H9 (cell line): ENCODE results near the gene KRTAP5-4. TPM values are rescaled to one million over a fixed set of nuclear protein-coding genes. Genes with fewer than 3 reads are reported as not detected.

Experiments used
- DNase-seq: peaks from one replicate; pipeline ENCODE4 v3.0.0-alpha.2; 2017
- H2AFZ ChIP-seq: one replicate; pipeline ENCODE4 v1.6.1; 2013; ENCODE audit warnings: mild to moderate bottlenecking, low read length, control low read depth, moderate library complexity
- H2AK5ac ChIP-seq: 2 replicates; pipeline ENCODE4 v1.6.1; 2013; ENCODE audit warnings: low read length, control low read depth, mixed read lengths; ENCODE audit not compliant: insufficient read length
- H2BK120ac ChIP-seq: one replicate; pipeline ENCODE4 v1.6.1; 2013; ENCODE audit warnings: low read depth, mild to moderate bottlenecking, low read length, control low read depth, inconsistent platforms; ENCODE audit not compliant: poor library complexity, severe bottlenecking
- H2BK12ac ChIP-seq: 2 replicates; pipeline ENCODE4 v1.6.1; 2013; ENCODE audit warnings: low read length, control low read depth, mixed read lengths, low read depth; ENCODE audit not compliant: insufficient read length
- H2BK15ac ChIP-seq: 2 replicates; pipeline ENCODE4 v1.6.1; 2013; ENCODE audit warnings: low read depth, low read length, control low read depth
- H2BK20ac ChIP-seq: one replicate; pipeline ENCODE4 v1.6.1; 2013; ENCODE audit warnings: low read depth, mild to moderate bottlenecking, low read length, control low read depth, inconsistent platforms; ENCODE audit not compliant: poor library complexity, severe bottlenecking
- H2BK5ac ChIP-seq: 2 replicates; pipeline ENCODE4 v1.6.1; 2013; ENCODE audit warnings: low read length, control low read depth, mixed read lengths; ENCODE audit not compliant: insufficient read length
- H3K14ac ChIP-seq: 2 replicates; pipeline ENCODE4 v1.6.1; 2013; ENCODE audit warnings: low read length, control low read depth; ENCODE audit not compliant: insufficient read depth
- H3K18ac ChIP-seq: 2 replicates; pipeline ENCODE4 v1.6.1; 2013; ENCODE audit warnings: low read depth, mild to moderate bottlenecking, mixed read lengths, low read length, control low read depth; ENCODE audit not compliant: insufficient read length
- H3K23ac ChIP-seq: 2 replicates; pipeline ENCODE4 v1.6.1; 2013; ENCODE audit warnings: low read length, control low read depth, mixed read lengths, low read depth; ENCODE audit not compliant: insufficient read length
- H3K23me2 ChIP-seq: 2 replicates; pipeline ENCODE4 v1.6.1; 2013; ENCODE audit warnings: low read depth, mild to moderate bottlenecking, mixed read lengths, low read length, control low read depth; ENCODE audit not compliant: insufficient read length, poor library complexity, severe bottlenecking
- H3K27ac ChIP-seq: 2 replicates; pipeline ENCODE4 v1.5.1; 2013; ENCODE audit warnings: low read length, control low read depth, mixed read lengths, low read depth; ENCODE audit not compliant: insufficient read length
- H3K27me3 ChIP-seq: 2 replicates; pipeline ENCODE4 v1.6.1; 2013; ENCODE audit warnings: low read length, control low read depth, inconsistent platforms; ENCODE audit not compliant: insufficient read depth
- H3K4ac ChIP-seq: 2 replicates; pipeline ENCODE4 v1.6.1; 2013; ENCODE audit warnings: low read depth, mild to moderate bottlenecking, control low read depth, inconsistent platforms, low read length, moderate library complexity
- H3K4me1 ChIP-seq: 2 replicates; pipeline ENCODE4 v1.6.1; 2013; ENCODE audit warnings: low read length, control low read depth, inconsistent platforms; ENCODE audit not compliant: insufficient read depth
- H3K4me2 ChIP-seq: 2 replicates; pipeline ENCODE4 v1.6.1; 2013; ENCODE audit warnings: low read length, control low read depth, mixed read lengths; ENCODE audit not compliant: insufficient read length, insufficient read depth
- H3K56ac ChIP-seq: 2 replicates; pipeline ENCODE4 v1.6.1; 2013; ENCODE audit warnings: low read depth, mild to moderate bottlenecking, mixed read lengths, low read length, control low read depth; ENCODE audit not compliant: insufficient read length
- H3K79me1 ChIP-seq: 2 replicates; pipeline ENCODE4 v1.6.1; 2013; ENCODE audit warnings: low read depth, mild to moderate bottlenecking, moderate library complexity, low read length, control low read depth, inconsistent platforms; ENCODE audit not compliant: insufficient read depth, poor library complexity, severe bottlenecking
- H3K79me2 ChIP-seq: 2 replicates; pipeline ENCODE4 v1.6.1; 2013; ENCODE audit warnings: low read length, control low read depth, inconsistent platforms; ENCODE audit not compliant: insufficient read depth
- H3K9ac ChIP-seq: 2 replicates; pipeline ENCODE4 v1.6.1; 2013; ENCODE audit warnings: low read length, control low read depth, mixed read lengths; ENCODE audit not compliant: insufficient read length; ENCODE audit errors: extremely low read depth
- H3K9me3 ChIP-seq: one replicate; pipeline ENCODE4 v1.6.1; 2013; ENCODE audit warnings: low read depth, low read length, inconsistent platforms; ENCODE audit not compliant: control insufficient read depth
- H3T11ph ChIP-seq: one replicate; pipeline ENCODE4 v1.6.1; 2013; ENCODE audit warnings: mild to moderate bottlenecking, low read length, control low read depth, inconsistent platforms
- H4K20me1 ChIP-seq: one replicate; pipeline ENCODE4 v1.6.1; 2013; ENCODE audit not compliant: control insufficient read depth, insufficient read length, insufficient read depth
- H4K5ac ChIP-seq: 2 replicates; pipeline ENCODE4 v1.6.1; 2013; ENCODE audit warnings: low read depth, mild to moderate bottlenecking, mixed read lengths, low read length, control low read depth; ENCODE audit not compliant: insufficient read length
- H4K8ac ChIP-seq: replicated peaks from 2 replicates; pipeline ENCODE4 v1.6.1; 2013; ENCODE audit warnings: low read length, control low read depth, mixed read lengths, low read depth; ENCODE audit not compliant: insufficient read length
- H4K91ac ChIP-seq: 2 replicates; pipeline ENCODE4 v1.6.1; 2013; ENCODE audit warnings: low read depth, mild to moderate bottlenecking, moderate library complexity, mixed read lengths, low read length, control low read depth; ENCODE audit not compliant: insufficient read length
- H3K27ac Mint-ChIP-seq, 3 experiments: 2 replicates in 2 of 3; 3 replicates in 1 of 3; pipeline ENCODE4 v1.8.0; 2020 to 2021; ENCODE audit warnings: mixed read lengths in 3 of 3, mild to moderate bottlenecking in 1 of 3, moderate library complexity in 1 of 3
- H3K27me3 Mint-ChIP-seq: 2 replicates; pipeline ENCODE4 v1.8.0; 2021; ENCODE audit warnings: low read depth, mild to moderate bottlenecking, moderate library complexity, mixed read lengths
- H3K36me3 Mint-ChIP-seq, 3 experiments: 2 replicates in 2 of 3; 3 replicates in 1 of 3; pipeline ENCODE4 v1.8.0; 2020 to 2021; ENCODE audit warnings: low read depth in 3 of 3, mixed read lengths in 3 of 3; ENCODE audit not compliant: insufficient read depth in 1 of 3
- H3K4me1 Mint-ChIP-seq, 2 experiments: 2 replicates each; pipeline ENCODE4 v1.8.0; 2020; ENCODE audit warnings: mixed read lengths in 2 of 2
- H3K4me3 Mint-ChIP-seq, 2 experiments: 2 replicates in 1 of 2; 3 replicates in 1 of 2; pipeline ENCODE4 v1.8.0; 2020 to 2021; ENCODE audit warnings: mild to moderate bottlenecking in 2 of 2, mixed read lengths in 2 of 2, moderate library complexity in 1 of 2
- H3K9me3 Mint-ChIP-seq, 2 experiments: 2 replicates in 1 of 2; 3 replicates in 1 of 2; pipeline ENCODE4 v1.8.0; 2020; ENCODE audit warnings: mild to moderate bottlenecking in 2 of 2, mixed read lengths in 2 of 2, moderate library complexity in 1 of 2
- WGBS: extraction: QIAGEN DNeasy Blood & Tissue Kit; methylation state at CpG from one replicate; pipeline ENCODE4 v1.1.7; 2013; ENCODE audit warnings: missing lambda C conversion rate, low lambda C conversion rate, mixed read lengths; ENCODE audit not compliant: insufficient read length; ENCODE audit errors: extremely low coverage; 5-methylcytosine and 5-hydroxymethylcytosine counted together
- total RNA-seq: library from RNA; stranded (reverse); gene quantifications from 2 replicates; pipeline ENCODE4 v1.2.1, GENCODE V29; 2021
- TF ChIP-seq, protein P1 (sequence below): fragments of 200-600 bp; sonication (generic); conservative IDR thresholded peaks from 3 replicates; pipeline ENCODE4 v1.8.0; 2021; ENCODE audit warnings: antibody characterized with exemption, mild to moderate bottlenecking

KRTAP5-4 gene
- total RNA-seq, 1 experiment from 2014 or later, result not detected

GRCh38 chr11:1641096-1641495 lies 19.2 kb upstream of the KRTAP5-4 start:
- no peaks in the 10 kb centered on the region for H3K9me3 Mint-ChIP-seq
- no peak overlapping the region for H2BK12ac ChIP-seq
- no peak overlapping the region for H2BK15ac ChIP-seq
- H3K27me3 ChIP-seq, result no peaks in the 10 kb centered on the region
- H3K79me2 ChIP-seq, result no peaks in the 10 kb centered on the region
- H3K4ac ChIP-seq, result no peak overlapping the region
- DNase-seq, result no peak
- H3K27ac ChIP-seq, result no peak overlapping the region
- H3T11ph ChIP-seq, result no peak overlapping the region
- peaks cover 3 to 5% of the 10 kb centered on the region in 2 experiments; a peak in 2 of 4 replicates for H3K4me1 Mint-ChIP-seq
- H3K4me3 Mint-ChIP-seq, result no peak overlapping the region
- H2AK5ac ChIP-seq, result no peak overlapping the region
- peaks cover 31% of the 10 kb centered on the region for H3K27me3 Mint-ChIP-seq
- no peaks in the 10 kb centered on the region for H3K36me3 Mint-ChIP-seq
- H4K5ac ChIP-seq, result no peak overlapping the region
- no peak overlapping the region for H3K9ac ChIP-seq
- WGBS, result no CpG with 5 or more reads among the region's 15 CpGs
- H2BK120ac ChIP-seq, result no peak overlapping the region
- H2BK5ac ChIP-seq, result no peak overlapping the region
- no peaks in the 10 kb centered on the region for H3K79me1 ChIP-seq
- no peak overlapping the region for H3K18ac ChIP-seq
- no peak overlapping the region for H4K91ac ChIP-seq
- H3K27ac Mint-ChIP-seq, result no peak overlapping the region
- H2BK20ac ChIP-seq, result no peak overlapping the region
- H3K14ac ChIP-seq, result no peak overlapping the region
- H3K4me2 ChIP-seq, result no peak overlapping the region
- H3K56ac ChIP-seq, result no peak overlapping the region
- H3K4me1 ChIP-seq, result no peaks in the 10 kb centered on the region
- no peaks in the 10 kb centered on the region for H4K20me1 ChIP-seq
- no peak overlapping the region for H3K23ac ChIP-seq
- no peaks in the 10 kb centered on the region for H3K9me3 ChIP-seq
- H2AFZ ChIP-seq, result no peak overlapping the region
- H4K8ac ChIP-seq, result no peak overlapping the region
- no peaks in the 10 kb centered on the region for H3K23me2 ChIP-seq
- TF ChIP-seq, protein P1, sequence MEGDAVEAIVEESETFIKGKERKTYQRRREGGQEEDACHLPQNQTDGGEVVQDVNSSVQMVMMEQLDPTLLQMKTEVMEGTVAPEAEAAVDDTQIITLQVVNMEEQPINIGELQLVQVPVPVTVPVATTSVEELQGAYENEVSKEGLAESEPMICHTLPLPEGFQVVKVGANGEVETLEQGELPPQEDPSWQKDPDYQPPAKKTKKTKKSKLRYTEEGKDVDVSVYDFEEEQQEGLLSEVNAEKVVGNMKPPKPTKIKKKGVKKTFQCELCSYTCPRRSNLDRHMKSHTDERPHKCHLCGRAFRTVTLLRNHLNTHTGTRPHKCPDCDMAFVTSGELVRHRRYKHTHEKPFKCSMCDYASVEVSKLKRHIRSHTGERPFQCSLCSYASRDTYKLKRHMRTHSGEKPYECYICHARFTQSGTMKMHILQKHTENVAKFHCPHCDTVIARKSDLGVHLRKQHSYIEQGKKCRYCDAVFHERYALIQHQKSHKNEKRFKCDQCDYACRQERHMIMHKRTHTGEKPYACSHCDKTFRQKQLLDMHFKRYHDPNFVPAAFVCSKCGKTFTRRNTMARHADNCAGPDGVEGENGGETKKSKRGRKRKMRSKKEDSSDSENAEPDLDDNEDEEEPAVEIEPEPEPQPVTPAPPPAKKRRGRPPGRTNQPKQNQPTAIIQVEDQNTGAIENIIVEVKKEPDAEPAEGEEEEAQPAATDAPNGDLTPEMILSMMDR, result no peak
